Stimulated activated CD8-positive, alpha-beta memory T cell treated with anti-CD3 and anti-CD28 coated beads, Interleukin-2, amount 100 ng/mL, for 48 hours (primary cell): ENCODE measurements around the gene TPI1.
"Not testable (repeated sequence)": the region's sequence is repeated elsewhere in the genome, so short reads cannot be mapped to it uniquely, and the experiment has no call there.

Source experiments
- DNase-seq, 2 donors: peaks; one replicate each; pipeline ENCODE4 v3.0.0-alpha.2; 2020; ENCODE audit warnings: low read depth in 2 of 2

Gene TPI1

DNA sequence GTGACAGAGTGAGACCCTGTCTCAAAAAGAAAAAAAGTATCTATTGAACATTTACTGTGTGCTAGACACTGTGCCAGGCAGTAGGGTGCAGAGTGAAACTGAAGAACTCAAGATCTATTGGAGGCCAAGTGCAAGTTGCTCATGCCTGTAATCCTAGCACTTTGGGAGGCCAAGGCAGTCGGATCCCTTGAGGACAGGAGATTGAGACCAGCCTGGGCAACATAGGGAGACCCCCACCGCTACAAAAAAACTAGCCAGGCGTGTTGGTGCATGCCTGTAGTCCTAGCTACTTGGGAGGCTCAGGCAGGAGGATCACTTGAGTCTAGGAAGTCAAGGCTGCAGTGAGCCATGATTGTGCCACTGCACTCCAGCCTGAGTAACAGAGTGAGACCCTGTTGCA lies 25.4 kb downstream of the TPI1 start:
- not testable (repeated sequence) for DNase-seq

DNA sequence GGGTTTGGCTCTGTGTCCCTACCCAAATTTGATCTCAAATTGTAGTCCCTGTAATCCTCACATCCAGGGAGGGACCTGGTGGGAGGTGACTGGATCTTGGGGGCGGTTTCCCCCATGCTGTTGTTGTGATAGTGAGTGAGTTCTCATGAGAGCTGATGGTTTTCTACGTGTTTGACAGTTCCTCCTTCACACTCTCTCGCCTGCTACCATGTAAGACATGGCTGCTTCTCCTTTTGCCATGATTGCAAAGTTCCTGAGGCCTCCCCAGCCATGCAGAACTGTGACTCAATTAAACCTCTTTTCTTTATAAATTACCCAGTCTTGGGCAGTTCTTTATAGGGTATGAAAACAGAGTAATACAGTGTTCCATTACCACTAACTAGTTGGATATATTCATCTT lies 27.0 kb downstream of the TPI1 start:
- no peak for DNase-seq

DNA sequence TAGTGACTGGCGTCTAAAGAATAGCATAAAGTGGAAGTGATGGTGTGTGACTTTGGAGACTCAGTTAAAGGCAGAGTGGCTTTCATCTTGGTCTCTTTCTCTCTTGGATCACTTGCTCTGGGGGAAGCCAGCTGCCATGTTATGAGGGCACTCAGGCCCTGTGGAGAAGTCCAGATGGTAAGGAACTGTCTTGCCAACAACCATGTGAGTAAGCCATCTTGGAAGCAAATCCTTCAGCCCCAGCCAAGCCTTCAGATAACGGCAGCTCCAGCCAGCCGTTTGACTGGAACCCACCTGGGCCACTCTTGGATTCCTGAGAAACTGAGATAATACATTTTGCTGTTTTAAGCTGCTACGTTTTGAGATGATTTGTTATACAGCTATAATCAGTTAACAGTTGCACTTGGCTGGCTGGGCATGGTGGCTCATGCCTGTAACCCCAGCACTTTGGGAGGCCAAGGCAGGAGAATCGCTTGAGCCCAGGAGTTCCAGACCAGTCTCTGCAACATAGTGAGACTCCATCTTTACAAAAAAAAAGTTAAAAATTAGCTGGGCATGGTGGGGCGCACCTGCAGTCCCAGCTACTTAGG lies 29.6 kb downstream of the TPI1 start:
- no peak for DNase-seq

DNA sequence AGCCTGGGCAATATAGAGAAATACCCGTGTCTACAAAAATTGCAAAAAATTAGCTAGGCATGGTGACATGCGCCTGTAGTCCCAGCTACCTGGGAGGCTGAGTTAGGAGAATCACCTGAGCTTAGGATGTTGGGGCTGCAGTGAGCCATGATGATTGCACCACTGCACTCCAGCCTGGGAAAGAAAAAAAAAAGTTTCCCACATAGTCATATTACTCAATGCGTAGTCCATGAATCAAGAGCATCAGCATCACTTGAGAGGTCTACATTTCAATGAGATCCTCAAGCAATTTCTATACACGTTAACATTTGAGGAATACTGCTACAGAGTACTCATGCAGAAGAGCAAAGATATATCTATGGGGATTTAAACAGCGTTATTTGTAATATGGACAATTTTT lies 32.1 kb downstream of the TPI1 start:
- DNase-seq: no peak

DNA sequence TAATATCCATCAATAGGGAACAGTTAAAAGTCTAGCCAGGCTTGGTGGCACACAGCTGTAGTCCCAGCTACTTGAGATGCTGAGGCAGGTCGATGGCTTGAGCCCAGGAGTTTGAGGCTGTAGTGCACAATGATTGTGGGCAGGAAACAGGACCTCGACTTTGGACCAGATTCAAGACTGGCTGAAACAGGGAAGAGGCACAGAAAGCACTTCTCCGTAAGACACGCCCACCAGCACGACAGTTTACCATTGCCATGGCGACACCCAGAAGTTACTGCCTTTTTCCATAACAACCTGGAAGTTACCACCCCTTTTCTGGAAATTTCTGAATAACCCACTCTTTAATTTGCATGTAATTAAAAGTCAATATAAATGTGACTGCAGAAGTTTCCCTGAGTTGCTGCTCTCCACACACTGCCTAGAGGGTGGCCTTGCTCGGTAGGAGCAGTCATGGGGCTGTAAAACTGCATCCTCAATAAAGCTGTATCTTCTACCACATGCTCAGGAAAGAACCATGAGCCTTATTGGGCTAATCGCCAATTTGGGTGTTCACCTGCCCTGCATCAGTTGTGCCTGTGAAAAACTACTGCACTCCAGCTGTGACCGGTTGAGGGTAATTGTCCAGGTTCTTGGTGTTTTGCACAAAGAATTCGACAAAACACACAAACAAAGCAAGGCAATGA lies 32.6 kb downstream of the TPI1 start:
- DNase-seq: no peak

DNA sequence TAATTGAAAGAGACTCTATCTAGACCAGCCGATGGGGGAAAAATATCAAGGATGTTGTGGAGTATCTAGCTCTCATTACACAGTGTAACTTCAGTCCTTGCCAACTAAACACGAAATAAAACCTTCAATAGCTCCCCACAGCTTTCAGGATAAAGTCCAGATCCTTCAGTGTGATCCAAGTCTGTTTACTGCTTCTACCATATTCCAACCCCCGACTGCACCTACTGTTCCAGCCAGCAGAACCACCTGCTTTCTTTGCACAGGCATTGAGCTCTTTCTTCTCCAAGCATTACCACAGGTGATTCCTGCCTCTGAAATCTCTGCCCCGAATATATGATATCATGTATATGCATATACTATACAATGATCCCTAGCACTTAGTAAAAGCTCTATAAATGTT lies 35.1 kb downstream of the TPI1 start:
- DNase-seq: no peak

DNA sequence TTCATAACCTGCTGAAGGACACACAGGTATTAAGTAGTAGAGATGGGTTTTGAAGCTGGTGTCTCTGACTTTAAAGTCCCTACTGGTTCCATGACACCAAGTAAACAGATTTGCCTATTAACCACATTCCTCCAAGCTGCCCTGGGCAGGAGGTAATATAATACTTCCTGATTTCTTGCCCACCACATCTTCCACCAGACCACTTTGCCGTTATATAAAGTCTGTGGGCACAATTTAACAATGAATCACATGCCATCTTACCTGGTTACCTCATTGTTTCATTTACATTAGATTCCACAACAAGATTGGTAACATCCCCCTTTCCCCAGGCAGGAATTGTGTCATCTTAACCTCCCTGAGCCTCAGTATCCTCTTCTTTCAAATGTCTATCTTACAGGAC lies 36.4 kb downstream of the TPI1 start:
- no peak for DNase-seq

DNA sequence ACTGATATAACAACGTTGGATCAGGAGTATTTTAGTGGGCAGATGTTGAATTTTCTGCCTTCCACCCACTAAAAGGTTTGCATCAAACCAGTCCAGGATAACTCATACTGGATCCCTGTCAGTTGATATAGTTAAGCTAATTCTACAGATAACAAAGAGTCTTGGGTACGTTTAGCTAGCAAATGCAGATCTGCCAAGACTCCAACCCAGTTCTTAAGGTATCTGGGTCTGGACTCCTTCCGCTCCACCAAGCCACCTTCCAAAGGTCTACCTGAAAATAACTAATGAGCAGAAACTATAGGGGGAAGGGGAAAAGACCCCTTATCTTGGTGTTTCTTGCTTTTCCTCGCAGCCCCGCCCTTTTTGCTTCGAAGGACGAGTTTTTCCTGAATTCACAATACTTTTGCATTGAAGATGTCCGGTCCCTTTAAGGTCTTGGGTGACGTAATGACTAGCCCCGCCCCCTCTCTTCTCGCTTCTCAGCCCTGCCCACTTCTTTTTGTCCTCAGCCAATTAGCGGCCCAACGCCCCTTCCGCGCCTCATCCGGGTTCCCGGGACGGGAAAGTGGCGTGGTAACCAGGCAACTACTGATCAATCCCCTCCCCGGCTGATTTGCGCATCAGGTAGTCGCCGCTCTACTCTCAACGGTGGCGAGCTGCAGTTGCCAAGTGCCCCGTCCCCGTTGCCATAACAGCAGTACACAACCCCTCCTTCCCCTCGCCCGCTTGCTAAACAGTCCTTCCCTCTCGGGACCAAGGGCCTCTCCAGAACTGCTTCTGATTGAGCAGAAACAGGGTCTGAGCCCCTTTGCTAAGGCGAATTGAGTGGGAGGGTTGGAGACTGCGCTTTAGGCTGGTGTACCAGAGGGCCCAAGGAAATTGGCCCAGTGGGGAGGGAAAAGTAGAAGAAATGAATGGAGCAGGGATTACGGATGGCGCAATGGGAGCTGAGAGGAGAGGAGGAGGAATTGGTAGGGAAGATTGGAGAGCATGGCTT lies 37.2 kb downstream of the TPI1 start, which contains the start of gene LRRC23:
Gene LRRC23, plus strand, starts transcription at position 543 of the 997 bp plus-strand sequence. CDS start 812 bp downstream, outside the sequence.
- peak; percentile 95 to 97 for DNase-seq

DNA sequence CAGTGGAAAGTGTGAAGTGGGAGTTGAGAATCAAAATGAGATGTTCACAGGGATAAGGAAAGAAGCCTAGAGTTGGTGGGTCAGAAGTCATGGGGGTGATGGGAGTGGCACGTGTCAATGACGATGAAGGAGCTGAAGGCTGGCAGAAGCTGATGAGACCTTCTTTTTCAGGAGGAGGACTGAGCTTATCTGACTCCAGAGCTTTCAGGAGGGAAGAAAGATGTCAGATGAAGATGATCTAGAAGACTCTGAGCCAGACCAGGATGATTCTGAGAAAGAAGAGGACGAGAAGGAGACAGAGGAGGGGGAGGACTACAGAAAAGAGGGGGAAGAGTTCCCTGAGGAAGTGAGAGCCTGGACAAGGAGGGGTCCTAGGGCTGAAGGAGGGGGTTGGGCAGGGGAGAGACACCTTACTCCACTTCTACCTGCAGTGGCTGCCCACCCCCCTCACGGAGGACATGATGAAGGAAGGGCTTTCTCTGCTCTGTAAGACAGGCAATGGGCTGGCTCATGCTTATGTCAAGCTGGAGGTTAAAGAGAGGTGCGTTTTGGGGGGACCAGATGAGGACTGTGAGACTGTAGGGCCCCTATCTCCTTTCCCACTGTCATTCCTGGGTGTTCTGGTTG lies 38.2 kb downstream of the TPI1 start:
- DNase-seq: no peak

DNA sequence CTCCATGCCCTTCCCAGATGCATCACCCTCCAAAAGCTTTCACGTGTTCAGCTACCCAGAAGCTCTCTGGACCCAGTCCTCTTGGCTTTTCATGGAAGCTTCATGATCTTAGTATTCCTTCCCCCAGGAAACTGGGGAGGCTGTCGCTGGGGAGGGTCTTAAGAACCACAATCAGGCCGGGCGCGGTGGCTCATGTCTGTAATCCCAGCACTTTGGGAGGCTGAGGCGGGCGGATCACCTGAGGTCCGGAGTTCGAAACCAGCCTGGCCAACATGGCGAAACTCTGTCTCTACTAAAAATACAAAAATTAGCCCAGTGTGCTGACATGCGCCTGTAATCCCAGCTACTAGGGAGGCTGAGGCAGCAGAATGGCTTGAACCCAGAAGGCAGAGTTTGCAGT lies 40.8 kb downstream of the TPI1 start:
- DNase-seq: not testable (repeated sequence)

DNA sequence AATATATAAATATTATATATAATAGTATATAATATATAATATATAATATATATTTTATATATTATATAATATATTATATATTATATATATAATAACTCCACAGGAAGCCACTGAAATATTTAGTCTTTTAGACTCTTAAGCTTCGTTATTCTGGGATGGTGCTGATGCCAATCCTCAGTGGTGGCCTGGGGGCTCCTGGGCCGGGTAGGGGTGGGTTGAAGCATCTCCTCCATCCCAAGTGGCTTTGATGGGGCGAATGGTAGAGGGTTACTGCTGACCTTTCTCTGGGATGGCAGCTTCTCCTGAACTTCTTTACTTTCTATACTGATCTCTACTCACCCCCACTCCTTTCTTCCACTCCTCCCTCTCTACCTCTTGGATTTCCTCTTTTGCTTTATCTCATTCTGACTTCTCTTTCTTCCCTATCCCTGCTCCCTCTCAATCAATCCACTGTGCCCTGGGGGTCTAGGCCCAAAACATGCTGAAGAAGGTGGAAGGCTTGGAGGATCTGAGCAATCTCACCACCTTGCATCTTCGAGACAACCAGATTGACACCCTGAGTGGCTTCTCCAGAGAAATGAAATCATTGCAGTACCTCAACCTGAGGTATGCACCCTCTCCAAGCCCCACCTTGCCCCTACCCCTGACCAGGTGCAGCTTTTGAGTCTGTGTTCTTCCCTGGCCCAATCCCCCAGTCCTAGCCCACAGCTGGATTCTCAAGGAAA lies 42.3 kb downstream of the TPI1 start:
- no peak for DNase-seq

DNA sequence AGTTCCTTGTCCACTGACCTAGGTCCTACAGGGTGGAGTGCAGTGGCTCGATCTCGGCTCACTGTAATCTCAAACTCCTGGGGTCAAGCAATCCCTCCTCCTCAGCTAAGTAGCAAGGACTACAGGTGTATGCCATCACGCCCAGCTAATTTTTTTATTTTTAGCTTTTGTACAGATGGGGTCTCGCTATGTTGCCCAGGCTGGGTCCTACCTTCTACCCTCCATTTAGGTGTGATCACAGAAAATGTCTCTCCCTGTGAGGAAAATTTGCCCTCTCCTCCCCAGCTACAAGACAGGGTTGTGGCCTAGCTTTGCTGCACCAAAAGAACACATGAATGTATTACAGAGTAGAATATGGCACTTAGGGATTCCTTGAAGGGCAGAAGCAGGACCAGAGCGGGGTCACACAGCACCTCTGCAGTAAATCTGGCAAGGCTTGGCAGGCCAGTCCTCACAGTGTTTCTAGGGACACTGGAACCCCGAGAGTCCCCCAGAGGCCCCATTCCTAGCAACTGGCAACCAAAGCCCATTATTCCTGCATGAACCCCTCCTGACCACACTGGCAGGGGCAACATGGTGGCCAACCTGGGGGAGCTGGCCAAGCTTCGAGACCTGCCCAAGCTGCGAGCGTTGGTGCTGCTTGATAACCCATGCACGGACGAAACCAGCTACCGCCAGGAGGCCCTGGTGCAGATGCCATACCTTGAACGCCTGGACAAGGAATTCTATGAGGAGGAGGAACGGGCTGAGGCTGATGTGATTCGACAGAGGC lies 45.0 kb downstream of the TPI1 start:
- DNase-seq: no peak

DNA sequence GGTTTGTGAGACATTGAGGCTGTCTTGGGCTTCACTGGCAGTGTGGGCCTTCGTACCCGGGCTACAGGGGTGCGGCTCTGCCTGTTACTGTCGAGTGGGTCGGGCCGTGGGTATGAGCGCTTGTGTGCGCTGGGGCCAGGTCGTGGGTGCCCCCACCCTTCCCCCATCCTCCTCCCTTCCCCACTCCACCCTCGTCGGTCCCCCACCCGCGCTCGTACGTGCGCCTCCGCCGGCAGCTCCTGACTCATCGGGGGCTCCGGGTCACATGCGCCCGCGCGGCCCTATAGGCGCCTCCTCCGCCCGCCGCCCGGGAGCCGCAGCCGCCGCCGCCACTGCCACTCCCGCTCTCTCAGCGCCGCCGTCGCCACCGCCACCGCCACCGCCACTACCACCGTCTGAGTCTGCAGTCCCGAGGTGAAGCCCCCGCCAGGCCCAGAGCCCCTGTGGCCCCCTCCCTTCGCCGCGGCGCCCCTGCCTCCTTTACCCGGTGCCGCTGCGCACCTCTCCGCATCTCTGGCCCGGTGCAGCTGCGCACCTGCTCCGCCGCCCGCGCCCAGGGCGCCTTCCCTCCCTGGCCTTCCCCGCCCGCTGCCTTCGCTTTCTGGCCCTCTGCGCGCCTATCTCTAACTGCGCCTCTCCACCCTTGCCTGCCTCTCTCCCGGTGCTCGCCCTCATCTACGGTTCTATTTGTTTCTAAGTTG lies 47.1 kb downstream of the TPI1 start, which contains the start of gene ENO2:
Gene ENO2, plus strand, starts transcription at position 335 of the 701 bp plus-strand sequence. CDS start 1,253 bp downstream, outside the sequence.
- DNase-seq: peak; percentile 76

DNA sequence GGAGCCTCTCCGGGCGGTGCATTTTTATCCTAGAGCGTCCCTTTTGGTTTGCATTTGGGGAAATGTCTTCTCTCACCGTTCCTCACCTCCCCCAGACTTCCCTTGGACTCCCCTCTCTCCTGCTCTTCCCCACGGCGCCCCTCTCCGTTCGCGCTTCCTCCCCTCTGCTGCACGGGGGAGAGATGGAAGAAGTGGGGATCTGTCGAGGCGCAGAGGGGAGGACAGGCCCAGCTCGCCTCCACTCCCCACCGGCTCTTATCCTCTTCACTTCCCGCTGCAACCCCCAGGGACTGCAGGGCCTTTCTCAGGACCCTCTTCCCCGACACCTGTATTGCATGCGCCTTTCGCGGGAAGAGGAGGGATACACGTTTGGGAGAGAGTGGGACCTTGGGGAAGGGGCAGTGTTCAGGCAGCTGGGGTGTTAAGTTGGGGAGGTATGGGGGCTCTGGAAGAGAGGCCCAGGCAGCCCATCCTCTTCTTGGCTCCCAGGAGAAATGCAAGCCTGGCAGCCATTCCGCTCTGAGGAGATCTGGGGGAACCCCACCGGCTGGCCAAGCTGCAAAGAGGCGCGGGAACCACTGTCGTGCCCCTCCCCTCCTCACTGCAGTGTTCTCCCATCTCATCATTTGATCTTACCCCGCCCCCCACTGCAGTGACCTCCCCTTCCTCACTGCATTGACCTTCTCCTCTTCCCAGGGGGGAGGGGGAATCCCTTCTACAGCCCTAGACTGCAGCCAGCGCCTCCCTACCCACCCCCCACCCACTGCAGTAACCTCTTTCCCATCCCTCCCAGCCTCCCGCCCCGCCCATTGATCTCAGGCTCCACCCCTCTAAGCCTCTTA lies 47.8 kb downstream of the TPI1 start:
- DNase-seq: no peak

DNA sequence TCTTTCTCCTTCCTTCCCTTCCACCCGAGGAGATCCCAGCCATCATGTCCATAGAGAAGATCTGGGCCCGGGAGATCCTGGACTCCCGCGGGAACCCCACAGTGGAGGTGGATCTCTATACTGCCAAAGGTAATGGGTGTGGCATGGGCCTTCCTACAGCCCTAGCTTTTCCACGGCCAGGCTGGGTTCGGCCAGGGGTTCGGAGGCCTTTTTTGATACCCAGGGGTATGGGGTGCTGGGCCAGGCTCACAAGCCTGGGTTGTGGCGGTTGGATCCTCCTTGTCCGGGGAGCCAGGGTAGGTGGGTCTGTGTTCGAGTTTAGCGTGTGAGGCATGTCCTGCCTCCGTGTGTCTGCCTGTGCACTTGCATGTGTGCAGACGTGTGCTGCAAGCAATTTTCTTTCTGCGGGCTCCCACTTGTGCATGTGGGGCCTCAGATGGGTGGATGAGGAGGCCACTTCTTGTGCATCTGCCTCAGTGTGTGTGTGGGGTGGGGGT lies 48.5 kb downstream of the TPI1 start:
- no peak for DNase-seq

DNA sequence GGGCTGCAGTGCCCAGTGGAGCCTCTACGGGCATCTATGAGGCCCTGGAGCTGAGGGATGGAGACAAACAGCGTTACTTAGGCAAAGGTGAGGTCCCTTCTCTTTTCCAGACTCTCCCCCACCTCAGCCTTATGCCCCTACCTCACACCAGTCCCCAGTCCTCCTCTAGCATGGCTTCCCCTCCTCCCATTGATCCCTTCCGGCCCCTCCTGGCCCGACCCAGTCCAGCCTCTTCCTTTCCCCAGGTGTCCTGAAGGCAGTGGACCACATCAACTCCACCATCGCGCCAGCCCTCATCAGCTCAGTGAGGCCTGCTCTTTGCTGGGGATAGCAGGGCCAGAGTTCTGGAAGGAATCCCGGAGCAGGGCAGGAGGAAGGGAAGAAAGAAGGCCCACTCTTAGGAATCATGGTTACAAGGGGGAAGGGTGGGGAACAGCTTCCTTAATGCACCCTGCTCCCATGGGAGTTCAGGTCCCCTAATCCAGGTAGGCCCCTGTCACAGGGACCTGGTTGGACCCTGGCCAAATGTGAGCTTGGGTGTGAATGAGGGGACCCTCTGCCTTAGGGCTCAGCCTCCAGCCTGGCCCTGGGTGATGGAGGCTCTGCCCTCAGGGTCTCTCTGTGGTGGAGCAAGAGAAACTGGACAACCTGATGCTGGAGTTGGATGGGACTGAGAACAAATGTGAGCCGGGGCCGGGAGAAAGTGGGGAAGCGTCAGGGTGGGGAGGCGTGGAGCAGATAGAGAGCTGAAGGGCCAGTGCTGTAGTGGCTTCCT lies 49.3 kb downstream of the TPI1 start:
- no peak for DNase-seq

DNA sequence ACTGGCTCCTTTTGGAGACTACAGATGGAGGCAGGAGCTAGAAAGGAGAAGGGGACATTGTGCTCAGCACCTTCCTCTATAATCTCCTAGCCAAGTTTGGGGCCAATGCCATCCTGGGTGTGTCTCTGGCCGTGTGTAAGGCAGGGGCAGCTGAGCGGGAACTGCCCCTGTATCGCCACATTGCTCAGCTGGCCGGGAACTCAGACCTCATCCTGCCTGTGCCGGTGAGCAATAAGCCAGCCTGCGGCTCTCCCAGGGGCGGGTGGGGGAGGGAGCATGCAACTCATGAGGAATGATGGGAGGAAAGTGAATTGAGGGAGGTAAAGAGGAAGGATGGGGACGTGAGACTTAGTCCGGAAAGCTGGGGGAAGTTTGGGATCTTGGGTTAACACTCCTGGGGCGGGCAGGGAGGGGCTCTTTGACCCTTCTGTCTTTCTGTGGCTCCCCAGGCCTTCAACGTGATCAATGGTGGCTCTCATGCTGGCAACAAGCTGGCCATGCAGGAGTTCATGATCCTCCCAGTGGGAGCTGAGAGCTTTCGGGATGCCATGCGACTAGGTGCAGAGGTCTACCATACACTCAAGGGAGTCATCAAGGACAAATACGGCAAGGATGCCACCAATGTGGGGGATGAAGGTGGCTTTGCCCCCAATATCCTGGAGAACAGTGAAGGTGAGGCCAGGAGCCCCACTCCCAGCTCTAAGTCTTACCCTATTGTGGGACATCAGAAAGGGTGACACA lies 50.3 kb downstream of the TPI1 start:
- no peak for DNase-seq
